IPS DF 6.9 (cell line): ENCODE data around the gene HMG20A.
"Not testable (repeated sequence)": the region's sequence is repeated elsewhere in the genome, so short reads cannot be mapped to it uniquely, and the experiment has no call there.

ENCODE experiments used
- DNase-seq: peaks from one replicate; pipeline ENCODE4 v3.0.0-alpha.2; 2013; ENCODE audit warnings: low read depth, low spot score
- H3K27ac ChIP-seq: one replicate; pipeline ENCODE4 v1.5.1; 2013; ENCODE audit warnings: low read length, control low read depth
- H3K27me3 ChIP-seq: 2 replicates; pipeline ENCODE4 v1.6.1; 2013; ENCODE audit warnings: mild to moderate bottlenecking, low read length; ENCODE audit not compliant: control insufficient read depth, insufficient read depth
- H3K36me3 ChIP-seq: 2 replicates; pipeline ENCODE4 v1.6.1; 2013; ENCODE audit warnings: low read length; ENCODE audit not compliant: control insufficient read depth, insufficient read depth
- H3K4me1 ChIP-seq: 2 replicates; pipeline ENCODE4 v1.6.1; 2013; ENCODE audit warnings: low read length; ENCODE audit not compliant: control insufficient read depth, insufficient read depth
- H3K4me3 ChIP-seq: 2 replicates; pipeline ENCODE4 v1.5.1; 2013; ENCODE audit warnings: mild to moderate bottlenecking, low read length
- H3K9me3 ChIP-seq: 2 replicates; pipeline ENCODE4 v1.6.1; 2013; ENCODE audit warnings: low read length, inconsistent platforms; ENCODE audit not compliant: control insufficient read depth, insufficient read depth
- WGBS: extraction: QIAGEN DNeasy Blood & Tissue Kit; methylation state at CpG from one replicate; pipeline ENCODE4 v1.1.7; 2013; ENCODE audit warnings: mixed read lengths, missing lambda C conversion rate; ENCODE audit not compliant: insufficient read length, insufficient coverage; 5-methylcytosine and 5-hydroxymethylcytosine counted together

The HMG20A gene

DNA sequence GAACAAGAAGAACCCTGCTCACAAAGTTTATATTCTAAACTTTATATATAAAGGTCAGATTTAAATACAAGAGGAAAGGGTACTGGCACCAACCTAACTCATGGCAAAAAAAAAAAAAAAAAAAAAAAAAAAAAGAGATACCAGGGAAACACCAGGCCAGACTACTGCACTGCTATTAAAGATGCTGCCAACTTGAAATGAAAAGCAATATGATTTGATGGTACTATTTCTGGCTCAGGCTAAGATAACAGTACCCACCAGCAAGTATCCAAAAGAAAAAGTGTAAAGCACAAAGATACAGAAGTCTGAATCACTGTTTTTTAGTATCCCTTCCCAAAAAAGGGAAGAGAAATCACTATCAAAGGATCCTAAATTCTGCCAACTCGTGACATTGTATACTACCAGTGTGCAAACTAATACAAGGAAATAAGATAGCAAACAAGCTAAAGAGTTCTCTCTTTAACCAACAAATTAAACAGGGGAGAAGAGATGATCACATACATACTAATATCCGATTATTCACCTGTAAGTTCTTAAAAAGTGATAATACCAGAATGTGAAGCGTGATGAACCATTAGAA, 29.2 kb upstream of the HMG20A start:
- no peak overlapping the region for H3K4me3 ChIP-seq
- no peaks in the 10 kb centered on the region for H3K4me1 ChIP-seq
- no peaks in the 10 kb centered on the region for H3K27me3 ChIP-seq
- DNase-seq: no peak
- H3K9me3 ChIP-seq: no peaks in the 10 kb centered on the region
- no peak overlapping the region for H3K27ac ChIP-seq
- no CpG with 5 or more reads among the region's 3 CpGs for WGBS
- no peaks in the 10 kb centered on the region for H3K36me3 ChIP-seq

DNA sequence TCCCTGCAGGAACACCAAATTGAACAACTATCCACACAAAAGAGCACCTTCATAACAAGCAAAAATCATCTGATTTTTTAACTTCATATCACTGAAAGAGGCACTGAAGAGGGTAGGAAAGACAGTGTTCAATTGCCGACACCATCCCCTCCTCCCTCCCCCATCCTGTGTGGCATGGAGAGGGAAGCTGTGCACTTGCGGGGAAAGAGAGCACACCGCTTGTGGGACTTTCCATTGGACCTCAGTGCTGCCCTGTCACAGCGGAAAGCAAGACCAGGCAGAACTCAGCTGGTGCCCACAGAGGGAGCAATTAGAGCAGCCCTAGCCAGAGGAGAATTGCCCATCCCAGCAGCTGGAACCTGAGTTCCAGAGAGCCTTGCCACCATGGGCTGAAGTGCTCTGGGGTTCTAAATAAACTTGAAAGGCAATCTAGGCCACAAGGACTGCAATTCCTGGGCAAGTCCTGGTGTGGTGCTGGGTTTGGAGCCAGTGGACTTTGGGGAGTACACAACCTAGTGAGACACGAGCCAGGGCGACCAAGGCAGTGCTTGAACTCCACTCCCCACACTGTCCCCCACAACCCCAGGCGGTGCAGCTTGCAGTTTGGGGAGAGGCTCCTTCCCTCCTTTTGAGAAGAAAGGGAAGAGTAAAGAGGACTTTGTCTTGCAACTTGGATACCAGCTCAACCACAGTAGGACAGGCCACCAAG, 27.8 kb upstream of the HMG20A start:
- H3K27ac ChIP-seq: no peak overlapping the region
- H3K27me3 ChIP-seq: no peaks in the 10 kb centered on the region
- H3K4me1 ChIP-seq: no peaks in the 10 kb centered on the region
- no peaks in the 10 kb centered on the region for H3K36me3 ChIP-seq
- WGBS: no CpG with 5 or more reads among the region's 7 CpGs
- no peak overlapping the region for H3K4me3 ChIP-seq
- no peaks in the 10 kb centered on the region for H3K9me3 ChIP-seq
- DNase-seq: no peak

DNA sequence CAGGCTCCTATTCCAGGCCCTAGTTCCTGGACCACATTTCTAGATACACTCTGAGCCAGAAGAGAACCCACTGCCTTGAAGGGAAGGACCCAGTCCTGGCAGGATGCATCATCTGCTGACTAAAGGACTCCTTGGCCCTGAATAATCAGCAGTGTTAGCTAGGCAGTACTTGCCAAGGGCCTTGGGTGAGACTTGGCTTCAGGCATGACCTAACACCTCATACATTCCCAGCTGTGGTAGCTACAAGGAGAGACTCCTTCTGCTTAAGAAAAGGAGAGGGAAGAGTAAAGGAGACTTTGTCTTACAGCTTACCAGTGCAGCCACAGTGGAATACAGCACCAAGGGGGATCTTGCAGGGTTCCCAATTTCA, 27.2 kb upstream of the HMG20A start:
- no peak overlapping the region for H3K27ac ChIP-seq
- no peak overlapping the region for H3K4me3 ChIP-seq
- H3K4me1 ChIP-seq: no peaks in the 10 kb centered on the region
- no peaks in the 10 kb centered on the region for H3K9me3 ChIP-seq
- DNase-seq: no peak
- H3K36me3 ChIP-seq: no peaks in the 10 kb centered on the region
- H3K27me3 ChIP-seq: no peaks in the 10 kb centered on the region

DNA sequence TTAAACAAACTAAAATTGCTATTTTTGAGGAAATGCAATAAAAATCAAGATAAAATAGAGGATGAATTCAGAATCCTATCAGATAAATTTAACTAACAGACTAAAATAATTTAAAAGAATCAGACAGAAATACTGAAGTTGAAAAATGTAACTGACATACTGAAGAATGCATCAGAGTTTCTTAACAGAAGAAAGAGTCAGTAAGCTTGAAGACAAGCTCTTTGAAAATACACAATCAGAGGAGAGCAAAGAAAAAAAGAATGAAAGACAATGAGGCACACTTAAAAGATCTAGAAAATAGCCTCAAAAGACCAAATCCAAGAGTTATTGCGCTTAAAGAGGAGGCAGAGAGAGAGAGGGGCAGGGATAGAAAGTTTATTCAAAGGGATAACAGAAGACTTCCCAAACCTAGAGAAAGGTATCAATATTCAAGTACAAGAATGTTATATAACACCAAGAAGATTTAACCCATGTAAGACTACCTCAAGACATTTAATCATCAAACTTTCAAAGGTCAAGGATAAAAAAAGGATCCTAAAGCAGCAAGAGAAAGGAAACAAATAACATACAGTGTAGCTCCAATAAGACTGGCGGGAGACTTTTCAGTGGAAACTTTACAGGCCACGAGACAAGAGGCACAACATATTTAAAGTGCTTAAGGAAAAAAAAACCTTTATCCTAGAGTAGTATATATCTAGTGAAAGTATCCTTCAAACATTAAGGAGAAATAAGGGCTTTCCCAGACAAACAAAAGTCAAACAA, 25.5 kb upstream of the HMG20A start:
- no peak overlapping the region for H3K27ac ChIP-seq
- no peaks in the 10 kb centered on the region for H3K9me3 ChIP-seq
- DNase-seq: no peak
- no peaks in the 10 kb centered on the region for H3K36me3 ChIP-seq
- no peaks in the 10 kb centered on the region for H3K27me3 ChIP-seq
- H3K4me3 ChIP-seq: no peak overlapping the region
- no CpG with 5 or more reads among the region's 3 CpGs for WGBS
- H3K4me1 ChIP-seq: no peaks in the 10 kb centered on the region

DNA sequence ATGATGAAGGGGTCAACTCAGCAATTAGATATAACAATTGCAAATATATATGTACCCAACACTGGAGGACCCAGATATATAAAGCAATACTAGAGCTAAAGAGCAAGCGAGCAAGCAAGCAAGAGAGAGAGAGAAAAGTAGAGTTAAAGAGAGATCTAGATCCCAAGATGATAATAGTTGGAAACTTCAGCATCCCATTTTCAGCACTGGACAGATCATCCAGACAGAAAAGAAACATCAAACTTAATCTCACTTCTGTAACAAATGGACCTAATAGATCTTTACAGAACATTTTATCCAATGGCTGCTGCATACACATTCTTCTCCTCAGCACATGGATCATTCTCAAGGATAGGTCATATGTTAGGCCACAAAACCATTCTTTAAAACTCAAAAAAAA, 24.0 kb upstream of the HMG20A start:
- DNase-seq: no peak
- WGBS: no CpG with 5 or more reads among the region's 1 CpG
- no peak overlapping the region for H3K27ac ChIP-seq
- H3K4me1 ChIP-seq: no peaks in the 10 kb centered on the region
- no peaks in the 10 kb centered on the region for H3K27me3 ChIP-seq
- no peak overlapping the region for H3K4me3 ChIP-seq
- no peaks in the 10 kb centered on the region for H3K36me3 ChIP-seq
- H3K9me3 ChIP-seq: no peaks in the 10 kb centered on the region

DNA sequence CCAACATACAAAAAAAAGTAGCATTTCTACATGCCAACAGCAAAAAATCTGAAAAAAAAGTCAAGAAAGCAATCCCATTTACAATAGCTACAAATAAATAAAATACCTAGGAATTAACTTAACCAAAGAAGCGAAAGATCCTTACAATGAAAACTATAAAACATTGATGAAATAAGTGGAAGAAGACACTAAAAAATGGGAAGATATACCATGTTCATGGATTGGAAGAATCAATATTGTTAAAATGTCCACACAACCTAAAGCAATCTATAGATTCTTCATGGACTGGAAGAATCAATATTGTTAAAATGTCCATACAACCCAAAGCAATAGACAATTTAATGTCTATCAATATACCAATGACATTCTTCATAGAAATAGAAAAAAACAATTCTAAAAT, 21.8 kb upstream of the HMG20A start:
- no peaks in the 10 kb centered on the region for H3K36me3 ChIP-seq
- WGBS: no CpG with 5 or more reads among the region's 1 CpG

DNA sequence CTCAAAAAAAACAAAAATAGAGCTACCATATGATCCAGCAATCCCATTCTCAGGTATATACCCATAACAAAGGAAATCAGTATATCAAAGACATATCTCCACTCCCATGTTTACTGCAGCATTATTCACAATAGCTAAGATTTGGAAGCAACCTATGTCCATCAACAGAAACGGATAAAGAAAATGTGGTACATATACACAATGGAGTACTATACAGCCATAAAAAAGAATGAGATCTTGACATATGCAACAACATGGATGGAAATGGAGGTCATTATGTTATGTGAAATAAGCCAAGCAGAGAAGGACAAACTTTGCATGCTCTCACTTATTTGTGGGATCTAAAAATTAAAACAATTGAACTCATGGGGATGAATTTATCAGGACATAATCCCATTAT, 20.4 kb upstream of the HMG20A start:
- DNase-seq: no peak
- WGBS: no CpG with 5 or more reads among the region's 1 CpG
- H3K4me1 ChIP-seq: no peaks in the 10 kb centered on the region
- no peaks in the 10 kb centered on the region for H3K36me3 ChIP-seq
- H3K4me3 ChIP-seq: no peak overlapping the region
- no peak overlapping the region for H3K27ac ChIP-seq
- H3K9me3 ChIP-seq: no peaks in the 10 kb centered on the region
- no peaks in the 10 kb centered on the region for H3K27me3 ChIP-seq

More for the DNA sequence above, 21.8 kb upstream of the HMG20A start:
- no peak for DNase-seq
- Histone ChIP-seq H3K9me3 (no peaks in the 10 kb centered on the region), H3K4me1 (no peaks in the 10 kb centered on the region), H3K27me3 (no peaks in the 10 kb centered on the region), H3K27ac (no peak overlapping the region), H3K4me3 (no peak overlapping the region)

DNA sequence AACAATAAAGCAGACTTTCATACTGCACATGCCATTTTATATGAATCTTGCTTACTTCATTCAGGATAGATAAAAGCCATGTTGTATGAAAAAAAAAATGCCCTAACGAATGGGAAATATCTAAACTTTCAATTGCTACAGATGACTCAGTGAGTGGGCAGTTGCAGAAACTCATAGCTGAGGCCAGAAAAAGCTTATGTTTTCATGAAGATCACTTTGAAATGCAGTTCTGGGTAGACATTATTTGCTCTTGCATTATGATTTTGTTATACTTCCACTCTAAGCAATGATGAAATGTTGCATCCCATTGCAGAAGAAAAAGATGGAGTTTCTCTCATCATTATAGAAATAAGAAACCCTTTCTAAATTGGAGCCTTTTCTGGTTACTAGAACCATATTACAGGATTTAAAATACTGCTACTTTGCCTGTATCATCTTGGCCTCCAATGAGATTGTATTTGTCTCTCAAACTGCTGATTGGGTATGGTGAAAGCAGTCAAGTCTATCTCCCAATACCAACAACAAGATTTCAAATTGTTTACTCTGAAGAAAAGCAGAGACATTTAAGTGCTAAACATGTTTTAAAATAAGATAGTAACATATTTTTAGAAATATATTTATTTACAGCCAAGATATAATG, 17.8 kb upstream of the HMG20A start:
- WGBS: no CpG with 5 or more reads among the region's 1 CpG
- H3K9me3 ChIP-seq: no peaks in the 10 kb centered on the region
- DNase-seq: no peak
- no peaks in the 10 kb centered on the region for H3K36me3 ChIP-seq
- H3K4me1 ChIP-seq: no peaks in the 10 kb centered on the region
- H3K27ac ChIP-seq: no peak overlapping the region
- H3K27me3 ChIP-seq: no peaks in the 10 kb centered on the region
- H3K4me3 ChIP-seq: no peak overlapping the region

DNA sequence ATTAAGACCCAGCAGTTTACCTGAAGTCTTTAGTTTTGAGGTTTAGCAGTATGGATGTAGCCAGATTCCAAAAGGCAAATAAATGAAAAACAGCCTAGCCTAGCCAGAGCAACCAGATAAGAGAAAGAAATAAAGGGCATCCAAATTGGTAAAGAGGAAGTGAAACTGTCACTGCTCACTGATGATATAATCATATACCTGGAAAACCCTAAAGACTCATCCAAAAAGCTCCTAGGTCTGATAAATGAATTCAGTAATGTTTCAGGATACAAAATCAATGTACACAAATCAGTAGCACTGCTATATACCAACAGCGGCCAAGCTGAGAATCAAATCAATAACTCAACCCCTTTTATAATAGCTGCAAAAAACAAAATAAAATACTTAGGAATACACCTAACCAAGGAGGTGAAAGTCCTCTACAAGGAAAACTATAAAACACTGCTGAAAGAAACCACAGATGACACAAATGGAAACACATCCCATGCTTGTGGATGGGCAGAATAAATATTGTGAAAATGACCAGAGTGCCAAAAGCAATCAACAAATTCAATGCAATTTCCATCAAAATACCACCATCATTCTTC, 14.4 kb upstream of the HMG20A start:
- not testable (repeated sequence) for H3K27ac ChIP-seq, H3K4me3 ChIP-seq, H3K4me1 ChIP-seq, H3K9me3 ChIP-seq, DNase-seq, H3K27me3 ChIP-seq, H3K36me3 ChIP-seq
- WGBS: no CpG with 5 or more reads among the region's 1 CpG

DNA sequence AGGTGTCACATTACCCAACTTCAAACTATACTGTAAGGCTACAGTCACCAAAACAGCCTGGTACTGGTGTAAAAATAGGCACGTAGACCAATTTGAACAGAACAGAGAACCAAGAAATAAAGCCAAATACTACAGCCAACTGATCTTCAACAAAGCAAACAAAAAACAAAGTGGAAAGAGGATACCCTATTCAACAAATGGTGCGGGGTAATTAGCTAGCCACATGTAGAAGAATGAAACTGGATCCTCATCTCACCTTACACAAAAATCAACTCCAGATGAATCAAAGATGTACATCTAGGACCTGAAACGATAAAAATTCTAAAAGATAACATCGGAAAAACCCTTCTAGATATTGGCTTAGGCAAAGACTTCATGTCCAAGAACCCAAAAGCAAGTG, 13.8 kb upstream of the HMG20A start:
- DNase-seq: no peak
- Histone ChIP-seq H3K4me1 (no peaks in the 10 kb centered on the region), H3K27me3 (no peaks in the 10 kb centered on the region), H3K36me3 (no peaks in the 10 kb centered on the region), H3K4me3 (no peak overlapping the region), H3K9me3 (no peaks in the 10 kb centered on the region), H3K27ac (no peak overlapping the region)
- WGBS: no CpG with 5 or more reads among the region's 4 CpGs
